NOMO-1 treated with dmso at 0.1 percent for 144 hours (cell line): ENCODE data around the gene CRTC1.

Experiments used
- DNase-seq: peaks from one replicate; lab custom pipeline; 2025; ENCODE audit not compliant: unreplicated experiment; lab: John Stamatoyannopoulos, UW

CRTC1 gene

GRCh38 chr19:18651300-18651699 lies 32.2 kb upstream of the CRTC1 start:
- DNase-seq = no peak

- no peak for DNase-seq
These were observed 31.7 kb upstream of the CRTC1 start for GRCh38 chr19:18651733-18652132.

- DNase-seq = no peak
These were observed 29.6 kb upstream of the CRTC1 start for GRCh38 chr19:18653853-18654252.

- DNase-seq = no peak
These were observed 29.0 kb upstream of the CRTC1 start for GRCh38 chr19:18654469-18654868.

- DNase-seq = no peak
These were observed 28.2 kb upstream of the CRTC1 start for GRCh38 chr19:18655173-18655844.

GRCh38 chr19:18656337-18657086 lies 27.0 kb upstream of the CRTC1 start:
- no peak for DNase-seq

GRCh38 chr19:18657590-18658365 lies 25.7 kb upstream of the CRTC1 start:
- no peak for DNase-seq

GRCh38 chr19:18658366-18658855 lies 25.1 kb upstream of the CRTC1 start:
- DNase-seq = no peak

GRCh38 chr19:18659281-18660050 lies 24.0 kb upstream of the CRTC1 start:
- peak; percentile 65 for DNase-seq

- DNase-seq = no peak
These were observed 23.2 kb upstream of the CRTC1 start for GRCh38 chr19:18660051-18660910.

- DNase-seq = no peak
These were observed 22.4 kb upstream of the CRTC1 start for GRCh38 chr19:18660939-18661670.

- no peak for DNase-seq
These were observed 20.3 kb upstream of the CRTC1 start for GRCh38 chr19:18662972-18663732.

GRCh38 chr19:18663940-18664530 lies 19.4 kb upstream of the CRTC1 start:
- DNase-seq = no peak

- DNase-seq = no peak
These were observed 17.7 kb upstream of the CRTC1 start for GRCh38 chr19:18665771-18666202.

- no peak for DNase-seq
These were observed 17.2 kb upstream of the CRTC1 start for GRCh38 chr19:18666317-18666716.

- no peak for DNase-seq
These were observed 16.7 kb upstream of the CRTC1 start for GRCh38 chr19:18666784-18667183.

- no peak for DNase-seq
These were observed 15.8 kb upstream of the CRTC1 start for GRCh38 chr19:18667531-18668251.

GRCh38 chr19:18668252-18668631 lies 15.2 kb upstream of the CRTC1 start:
- no peak for DNase-seq
